Bronchus fibroblast of lung (primary cell): ENCODE data around the gene TANC2. TPM values are rescaled to one million over a fixed set of nuclear protein-coding genes. Genes with fewer than 3 reads are reported as not detected.

Experiments used
- total RNA-seq: library from RNA; depleted of rRNA; stranded (reverse); fragments of >200 nt; gene quantifications from 2 replicates; pipeline ENCODE4 v1.2.3, GENCODE V29; 2015

Gene TANC2
- total RNA-seq = 9.9 and 18.4 TPM in 2 replicates

GRCh38 chr17:62965686-62966425 is at the start of gene TANC2:
TSS of gene TANC2 (plus strand) at chr17:62966235. CDS start at chr17:63009560, 43,325 bp downstream.

Other genes with a start within 250 kb of the TANC2 start
- 0.15 and 0.17 TPM in 2 replicates for gene MARCHF10, start 157.9 kb upstream of the TANC2 start, total RNA-seq